Nephron (organoid): ENCODE results near the gene PACRG.

Experiments used
- H3K27ac Mint-ChIP-seq, 3 experiments: 2 replicates each; pipeline ENCODE4 v1.8.0; 2020; ENCODE audit warnings: mixed read lengths in 3 of 3, mild to moderate bottlenecking in 2 of 3, moderate library complexity in 1 of 3
- H3K27me3 Mint-ChIP-seq: 2 replicates; pipeline ENCODE4 v1.8.0; 2021; ENCODE audit warnings: low read depth, mild to moderate bottlenecking, moderate library complexity, mixed read lengths
- H3K36me3 Mint-ChIP-seq: 2 replicates; pipeline ENCODE4 v1.8.0; 2020; ENCODE audit warnings: low read depth, mixed read lengths
- H3K4me1 Mint-ChIP-seq: 2 replicates; pipeline ENCODE4 v1.8.0; 2020; ENCODE audit warnings: mixed read lengths
- H3K4me3 Mint-ChIP-seq, 3 experiments: 2 replicates each; pipeline ENCODE4 v1.8.0; 2020; ENCODE audit warnings: mild to moderate bottlenecking in 3 of 3, mixed read lengths in 3 of 3, moderate library complexity in 2 of 3
- H3K9me3 Mint-ChIP-seq: 2 replicates; pipeline ENCODE4 v1.8.0; 2020; ENCODE audit warnings: mixed read lengths
- TF ChIP-seq, protein P1 (sequence below), 3 experiments: fragments of 200-600 bp; sonication (generic); IDR thresholded peaks; one replicate each; pipeline ENCODE4 v1.5.0; 2021; ENCODE audit warnings: antibody characterized with exemption in 3 of 3; ENCODE audit not compliant: unreplicated experiment in 3 of 3

PACRG gene

GRCh38 chr6:162943369-162943768 is 215.6 kb downstream of the PACRG start:
- no peaks in the 10 kb centered on the region for H3K36me3 Mint-ChIP-seq
- H3K9me3 Mint-ChIP-seq: peaks cover 15% of the 10 kb centered on the region
- H3K27me3 Mint-ChIP-seq: no peaks in the 10 kb centered on the region
- H3K4me3 Mint-ChIP-seq: no peak overlapping the region
- H3K27ac Mint-ChIP-seq: no peak overlapping the region
- H3K4me1 Mint-ChIP-seq: no peaks in the 10 kb centered on the region
- TF ChIP-seq, protein P1, sequence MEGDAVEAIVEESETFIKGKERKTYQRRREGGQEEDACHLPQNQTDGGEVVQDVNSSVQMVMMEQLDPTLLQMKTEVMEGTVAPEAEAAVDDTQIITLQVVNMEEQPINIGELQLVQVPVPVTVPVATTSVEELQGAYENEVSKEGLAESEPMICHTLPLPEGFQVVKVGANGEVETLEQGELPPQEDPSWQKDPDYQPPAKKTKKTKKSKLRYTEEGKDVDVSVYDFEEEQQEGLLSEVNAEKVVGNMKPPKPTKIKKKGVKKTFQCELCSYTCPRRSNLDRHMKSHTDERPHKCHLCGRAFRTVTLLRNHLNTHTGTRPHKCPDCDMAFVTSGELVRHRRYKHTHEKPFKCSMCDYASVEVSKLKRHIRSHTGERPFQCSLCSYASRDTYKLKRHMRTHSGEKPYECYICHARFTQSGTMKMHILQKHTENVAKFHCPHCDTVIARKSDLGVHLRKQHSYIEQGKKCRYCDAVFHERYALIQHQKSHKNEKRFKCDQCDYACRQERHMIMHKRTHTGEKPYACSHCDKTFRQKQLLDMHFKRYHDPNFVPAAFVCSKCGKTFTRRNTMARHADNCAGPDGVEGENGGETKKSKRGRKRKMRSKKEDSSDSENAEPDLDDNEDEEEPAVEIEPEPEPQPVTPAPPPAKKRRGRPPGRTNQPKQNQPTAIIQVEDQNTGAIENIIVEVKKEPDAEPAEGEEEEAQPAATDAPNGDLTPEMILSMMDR (IDR thresholded peaks at IDR 0.05; ENCODE audit: unreplicated experiment in 3 of 3): no peak

- Mint-ChIP-seq H3K36me3 (no peaks in the 10 kb centered on the region), H3K4me1 (no peaks in the 10 kb centered on the region), H3K27me3 (peaks cover 4% of the 10 kb centered on the region), H3K27ac (no peak overlapping the region), H3K9me3 (no peaks in the 10 kb centered on the region), H3K4me3 (no peak overlapping the region)
- TF ChIP-seq, protein P1 (IDR thresholded peaks at IDR 0.05; ENCODE audit: unreplicated experiment in 3 of 3): no peak
These were observed 223.5 kb downstream of the PACRG start for GRCh38 chr6:162951164-162951743.

DNA sequence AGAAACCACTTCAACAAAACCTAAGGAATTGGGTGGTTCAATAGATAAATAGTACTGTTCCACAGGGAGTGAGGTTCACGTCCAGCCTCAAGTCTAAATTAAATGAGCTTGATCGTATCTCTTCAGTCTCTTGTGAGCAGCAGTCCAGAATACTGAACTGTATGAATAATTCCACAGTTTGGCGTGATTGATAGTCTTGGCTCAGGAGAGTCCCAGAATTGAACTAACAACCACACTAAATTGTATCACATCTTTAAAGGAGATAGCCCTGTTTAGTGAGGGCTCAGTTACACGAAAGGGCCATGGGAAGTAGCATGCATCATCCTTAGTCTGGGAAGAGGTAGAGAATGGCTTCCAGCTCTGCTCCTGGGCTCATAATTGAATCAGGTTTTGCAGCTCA is 224.6 kb downstream of the PACRG start:
- TF ChIP-seq, protein P1 (IDR thresholded peaks at IDR 0.05; ENCODE audit: unreplicated experiment in 3 of 3): no peak
- Mint-ChIP-seq H3K4me3 (no peak overlapping the region), H3K4me1 (no peaks in the 10 kb centered on the region), H3K9me3 (no peaks in the 10 kb centered on the region), H3K27ac (no peak overlapping the region), H3K36me3 (no peaks in the 10 kb centered on the region), H3K27me3 (peaks cover 4% of the 10 kb centered on the region)

DNA sequence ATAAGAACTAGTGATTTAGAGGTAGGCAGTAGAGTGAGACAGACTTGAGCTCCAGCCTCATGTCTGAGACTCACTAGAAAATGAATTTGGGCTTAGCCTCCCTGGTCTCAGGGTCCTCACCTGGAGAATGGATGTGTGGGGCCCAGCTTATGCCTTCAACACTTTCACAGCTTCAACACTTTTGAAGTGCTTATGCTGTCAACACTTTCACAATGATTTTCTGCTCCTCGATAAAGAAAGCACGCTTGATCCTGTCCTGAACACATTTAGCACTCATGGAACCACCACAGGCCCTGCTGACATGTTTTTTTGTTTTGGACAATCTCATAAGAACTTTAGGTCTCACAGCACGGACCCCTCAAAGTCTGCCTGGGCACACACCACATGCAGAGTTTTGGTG is 229.3 kb downstream of the PACRG start:
- H3K27ac Mint-ChIP-seq: no peak overlapping the region
- no peaks in the 10 kb centered on the region for H3K36me3 Mint-ChIP-seq
- no peaks in the 10 kb centered on the region for H3K4me1 Mint-ChIP-seq
- TF ChIP-seq, protein P1 (IDR thresholded peaks at IDR 0.05; ENCODE audit: unreplicated experiment in 3 of 3): no peak
- peaks cover 4% of the 10 kb centered on the region for H3K27me3 Mint-ChIP-seq
- no peak overlapping the region for H3K4me3 Mint-ChIP-seq
- H3K9me3 Mint-ChIP-seq: peaks cover 2% of the 10 kb centered on the region

DNA sequence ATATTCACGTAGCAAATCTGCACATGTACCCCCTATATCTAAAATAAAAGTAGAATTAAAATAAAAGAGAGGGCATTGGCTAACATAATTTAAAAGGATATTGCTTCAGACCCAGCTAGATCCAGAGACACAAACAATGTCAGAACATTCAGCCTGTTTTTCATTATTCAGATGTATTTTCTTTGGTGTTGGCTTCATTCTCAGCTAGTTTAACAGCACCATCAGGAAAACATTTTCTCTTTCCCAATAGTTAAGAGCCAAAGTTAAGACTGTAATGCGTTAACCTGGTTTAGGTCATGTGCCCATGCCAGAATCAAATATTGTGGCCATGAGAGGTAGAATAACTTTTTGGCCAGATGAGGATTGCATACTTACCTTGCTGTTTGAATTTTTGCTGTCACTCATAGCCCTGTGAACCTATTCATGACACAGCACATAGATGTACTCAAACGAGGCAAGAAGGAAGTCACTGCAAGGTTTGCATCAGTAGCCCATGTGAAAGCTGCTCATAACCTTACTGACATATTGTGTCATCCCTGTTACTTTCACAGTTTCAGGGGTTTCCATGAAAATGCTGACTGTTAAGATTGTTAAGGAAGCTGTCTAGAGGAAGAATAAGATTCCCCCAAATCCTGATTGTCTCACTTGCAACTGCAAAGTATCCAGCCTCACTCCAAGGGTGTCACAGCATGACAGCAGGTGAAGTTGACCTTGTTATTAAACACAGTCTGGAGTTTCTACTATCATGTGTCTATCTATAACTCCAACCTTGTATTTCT is 233.1 kb downstream of the PACRG start:
- Mint-ChIP-seq H3K9me3 (peaks cover 2% of the 10 kb centered on the region), H3K27ac (no peak overlapping the region), H3K4me1 (peaks cover 8% of the 10 kb centered on the region), H3K27me3 (peaks cover 2% of the 10 kb centered on the region), H3K36me3 (peaks cover 4% of the 10 kb centered on the region), H3K4me3 (no peak overlapping the region)
- TF ChIP-seq, protein P1 (IDR thresholded peaks at IDR 0.05; ENCODE audit: unreplicated experiment in 3 of 3): no peak

DNA sequence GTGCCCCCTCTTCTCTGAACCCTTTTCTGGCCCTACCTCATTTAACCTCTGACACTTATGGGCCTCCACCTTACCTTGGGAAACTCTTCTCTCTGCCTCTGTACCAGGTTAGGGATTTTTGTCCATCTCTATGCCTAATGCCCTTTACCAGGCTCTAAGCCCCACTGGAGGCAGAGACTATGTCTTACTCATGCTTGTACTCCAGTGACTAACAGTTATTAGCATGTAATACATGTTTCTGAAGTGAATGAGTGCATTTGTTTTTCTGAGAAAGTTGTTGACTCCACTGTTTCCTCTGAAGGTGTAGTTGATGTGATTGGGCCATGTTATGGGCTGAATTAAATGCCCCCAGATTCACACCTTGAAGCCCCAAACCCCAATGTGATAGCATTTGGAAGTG is 234.3 kb downstream of the PACRG start:
- TF ChIP-seq, protein P1 (IDR thresholded peaks at IDR 0.05; ENCODE audit: unreplicated experiment in 3 of 3): no peak
- no peaks in the 10 kb centered on the region for H3K27me3 Mint-ChIP-seq
- peaks cover 8% of the 10 kb centered on the region for H3K4me1 Mint-ChIP-seq
- no peak overlapping the region for H3K4me3 Mint-ChIP-seq
- H3K9me3 Mint-ChIP-seq: peaks cover 2% of the 10 kb centered on the region
- H3K27ac Mint-ChIP-seq: no peak overlapping the region
- H3K36me3 Mint-ChIP-seq: peaks cover 4% of the 10 kb centered on the region
